ENCODE measurements around the gene CABP2.
"Not testable (repeated sequence)": the region's sequence is repeated elsewhere in the genome, so short reads cannot be mapped to it uniquely, and the experiment has no call there.

Gene CABP2

GRCh38 chr11:67522844-67523555 lies at the start of gene CABP2:
Gene CABP2, minus strand, starts transcription at chr11:67523446. Its CDS starts 120 bp downstream, at chr11:67523326.
- no peak for DNase-seq (ENCODE audit: low read depth)

- peak; percentile 35 for DNase-seq (ENCODE audit: low read depth)
Observed at GRCh38 chr11:67572747-67573419, 49.6 kb upstream of the CABP2 start.

- DNase-seq (ENCODE audit: low read depth) = no peak
Observed at GRCh38 chr11:67572305-67572704, 49.1 kb upstream of the CABP2 start.

- DNase-seq (ENCODE audit: low read depth) = no peak
Observed at GRCh38 chr11:67571443-67571842, 48.2 kb upstream of the CABP2 start.

- no peak for DNase-seq (ENCODE audit: low read depth)
Observed at GRCh38 chr11:67564230-67564629, 41.0 kb upstream of the CABP2 start.

GRCh38 chr11:67563705-67564114 lies 40.5 kb upstream of the CABP2 start:
- DNase-seq (ENCODE audit: low read depth) = peak; percentile 32

- no peak for DNase-seq (ENCODE audit: low read depth)
Observed at GRCh38 chr11:67562963-67563704, 39.9 kb upstream of the CABP2 start.

- DNase-seq (ENCODE audit: low read depth) = no peak
Observed at GRCh38 chr11:67561971-67562619, 38.8 kb upstream of the CABP2 start.

GRCh38 chr11:67558084-67558772 lies 35.0 kb upstream of the CABP2 start:
- DNase-seq (ENCODE audit: low read depth) = no peak

- no peak for DNase-seq (ENCODE audit: low read depth)
Observed at GRCh38 chr11:67556244-67556643, 33.0 kb upstream of the CABP2 start.

GRCh38 chr11:67551697-67552096 lies 28.5 kb upstream of the CABP2 start:
- DNase-seq (ENCODE audit: low read depth) = not testable (repeated sequence)

GRCh38 chr11:67551127-67551526 lies 27.9 kb upstream of the CABP2 start:
- no peak for DNase-seq (ENCODE audit: low read depth)

- no peak for DNase-seq (ENCODE audit: low read depth)
Observed at GRCh38 chr11:67548555-67549110, 25.4 kb upstream of the CABP2 start.

- not testable (repeated sequence) for DNase-seq (ENCODE audit: low read depth)
Observed at GRCh38 chr11:67548112-67548511, 24.9 kb upstream of the CABP2 start.

GRCh38 chr11:67545280-67545679 lies 22.0 kb upstream of the CABP2 start:
- DNase-seq (ENCODE audit: low read depth) = no peak

- no peak for DNase-seq (ENCODE audit: low read depth)
Observed at GRCh38 chr11:67544616-67545242, 21.5 kb upstream of the CABP2 start.

- DNase-seq (ENCODE audit: low read depth) = no peak
Observed at GRCh38 chr11:67543585-67543984, 20.3 kb upstream of the CABP2 start.

- no peak for DNase-seq (ENCODE audit: low read depth)
Observed at GRCh38 chr11:67542971-67543370, 19.7 kb upstream of the CABP2 start.

- no peak for DNase-seq (ENCODE audit: low read depth)
Observed at GRCh38 chr11:67542169-67542568, 18.9 kb upstream of the CABP2 start.

- DNase-seq (ENCODE audit: low read depth) = no peak
Observed at GRCh38 chr11:67541198-67541597, 18.0 kb upstream of the CABP2 start.

GRCh38 chr11:67539550-67539949 lies 16.3 kb upstream of the CABP2 start:
- no peak for DNase-seq (ENCODE audit: low read depth)

Measured in fibroblast of the conjunctiva (primary cell).